ENCODE measurements around the gene TTC28. TPM values are rescaled to one million over a fixed set of nuclear protein-coding genes. Genes with fewer than 3 reads are reported as not detected.

Gene TTC28
- total RNA-seq, 6 experiments from 2014 or later, result 10.8 to 18.9 (median 13.6) TPM

- no peak overlapping the region for H3K4me3 Mint-ChIP-seq
- H3K4me1 Mint-ChIP-seq (ENCODE audit: low read depth), result peaks cover 25% of the 10 kb centered on the region
- TF ChIP-seq, protein P1, sequence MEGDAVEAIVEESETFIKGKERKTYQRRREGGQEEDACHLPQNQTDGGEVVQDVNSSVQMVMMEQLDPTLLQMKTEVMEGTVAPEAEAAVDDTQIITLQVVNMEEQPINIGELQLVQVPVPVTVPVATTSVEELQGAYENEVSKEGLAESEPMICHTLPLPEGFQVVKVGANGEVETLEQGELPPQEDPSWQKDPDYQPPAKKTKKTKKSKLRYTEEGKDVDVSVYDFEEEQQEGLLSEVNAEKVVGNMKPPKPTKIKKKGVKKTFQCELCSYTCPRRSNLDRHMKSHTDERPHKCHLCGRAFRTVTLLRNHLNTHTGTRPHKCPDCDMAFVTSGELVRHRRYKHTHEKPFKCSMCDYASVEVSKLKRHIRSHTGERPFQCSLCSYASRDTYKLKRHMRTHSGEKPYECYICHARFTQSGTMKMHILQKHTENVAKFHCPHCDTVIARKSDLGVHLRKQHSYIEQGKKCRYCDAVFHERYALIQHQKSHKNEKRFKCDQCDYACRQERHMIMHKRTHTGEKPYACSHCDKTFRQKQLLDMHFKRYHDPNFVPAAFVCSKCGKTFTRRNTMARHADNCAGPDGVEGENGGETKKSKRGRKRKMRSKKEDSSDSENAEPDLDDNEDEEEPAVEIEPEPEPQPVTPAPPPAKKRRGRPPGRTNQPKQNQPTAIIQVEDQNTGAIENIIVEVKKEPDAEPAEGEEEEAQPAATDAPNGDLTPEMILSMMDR (IDR thresholded peaks at IDR 0.05), result no peak
- H3K27ac Mint-ChIP-seq, result no peak overlapping the region
- DNase-seq, result no peak
- no peaks in the 10 kb centered on the region for H3K9me3 Mint-ChIP-seq
- H3K27me3 Mint-ChIP-seq (ENCODE audit: insufficient read depth), result no peaks in the 10 kb centered on the region; the same call in 1 of the 2 replicates
- no peaks in the 10 kb centered on the region for H3K36me3 Mint-ChIP-seq (ENCODE audit: low read depth)
Observed at GRCh38 chr22:28282405-28283067, 397.1 kb downstream of the TTC28 start.

- Mint-ChIP-seq H3K36me3 (ENCODE audit: low read depth) (no peaks in the 10 kb centered on the region), H3K27ac (no peak overlapping the region), H3K4me3 (no peak overlapping the region), H3K4me1 (ENCODE audit: low read depth) (peaks cover 25% of the 10 kb centered on the region), H3K9me3 (no peaks in the 10 kb centered on the region), H3K27me3 (ENCODE audit: insufficient read depth) (no peaks in the 10 kb centered on the region; the same call in 1 of the 2 replicates)
- DNase-seq, result peak; percentile 2
- TF ChIP-seq, protein P1 (IDR thresholded peaks at IDR 0.05), result no peak
Observed at GRCh38 chr22:28279888-28280287, 399.8 kb downstream of the TTC28 start.

DNA sequence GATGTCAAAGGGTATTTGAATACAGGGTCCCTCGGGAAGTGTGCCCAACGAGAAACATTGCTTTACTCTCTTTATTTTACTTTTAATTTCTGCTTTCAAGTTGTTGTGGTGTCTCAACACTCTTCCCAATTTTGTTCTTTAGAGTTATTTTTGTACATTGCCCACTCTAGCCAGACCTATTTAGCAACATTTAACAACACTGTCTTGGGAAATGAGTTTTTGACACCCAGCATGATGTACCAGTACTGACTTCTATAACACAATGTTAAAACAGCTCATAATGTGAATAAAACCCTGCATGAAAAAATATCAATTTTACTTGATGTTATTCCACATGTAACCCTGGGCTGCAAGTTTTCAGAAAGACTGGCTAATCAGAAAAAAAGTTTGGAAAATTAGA is 410.4 kb downstream of the TTC28 start:
- Mint-ChIP-seq H3K27me3 (ENCODE audit: insufficient read depth) (no peaks in the 10 kb centered on the region), H3K36me3 (ENCODE audit: low read depth) (peaks cover 4% of the 10 kb centered on the region; the same call in 1 of the 2 replicates), H3K4me3 (no peak overlapping the region), H3K9me3 (no peaks in the 10 kb centered on the region), H3K4me1 (ENCODE audit: low read depth) (no peaks in the 10 kb centered on the region; the same call in 1 of the 2 replicates), H3K27ac (no peak overlapping the region)
- TF ChIP-seq, protein P1 (IDR thresholded peaks at IDR 0.05), result no peak
- no peak for DNase-seq

GRCh38 chr22:28268850-28269249 is 410.8 kb downstream of the TTC28 start:
- TF ChIP-seq, protein P1 (IDR thresholded peaks at IDR 0.05), result no peak
- no peak overlapping the region for H3K4me3 Mint-ChIP-seq
- no peak overlapping the region for H3K27ac Mint-ChIP-seq
- no peak for DNase-seq
- no peaks in the 10 kb centered on the region for H3K9me3 Mint-ChIP-seq
- H3K27me3 Mint-ChIP-seq (ENCODE audit: insufficient read depth), result no peaks in the 10 kb centered on the region
- no peaks in the 10 kb centered on the region; the same call in 1 of the 2 replicates for H3K4me1 Mint-ChIP-seq (ENCODE audit: low read depth)
- peaks cover 4% of the 10 kb centered on the region; the same call in 1 of the 2 replicates for H3K36me3 Mint-ChIP-seq (ENCODE audit: low read depth)

- H3K36me3 Mint-ChIP-seq (ENCODE audit: low read depth), result peaks cover 4% of the 10 kb centered on the region; the same call in 1 of the 2 replicates
- H3K27me3 Mint-ChIP-seq (ENCODE audit: insufficient read depth), result no peaks in the 10 kb centered on the region
- no peaks in the 10 kb centered on the region; the same call in 1 of the 2 replicates for H3K4me1 Mint-ChIP-seq (ENCODE audit: low read depth)
- H3K9me3 Mint-ChIP-seq, result no peaks in the 10 kb centered on the region
- TF ChIP-seq, protein P1 (IDR thresholded peaks at IDR 0.05), result no peak
- H3K27ac Mint-ChIP-seq, result no peak overlapping the region
- H3K4me3 Mint-ChIP-seq, result no peak overlapping the region
- no peak for DNase-seq
Observed at GRCh38 chr22:28268171-28268570, 411.5 kb downstream of the TTC28 start.
